CD4-positive, alpha-beta T cell treated with Interleukin-21 for 1 hour (primary cell): ENCODE data around the gene CLASP1.
"Not testable (repeated sequence)": the region's sequence is repeated elsewhere in the genome, so short reads cannot be mapped to it uniquely, and the experiment has no call there.

Source experiments
- DNase-seq: peaks from one replicate; pipeline ENCODE4 v3.0.0-alpha.2; 2020

The CLASP1 gene

GRCh38 chr2:121363632-121364420 lies 285.4 kb downstream of the CLASP1 start:
- no peak for DNase-seq

DNA sequence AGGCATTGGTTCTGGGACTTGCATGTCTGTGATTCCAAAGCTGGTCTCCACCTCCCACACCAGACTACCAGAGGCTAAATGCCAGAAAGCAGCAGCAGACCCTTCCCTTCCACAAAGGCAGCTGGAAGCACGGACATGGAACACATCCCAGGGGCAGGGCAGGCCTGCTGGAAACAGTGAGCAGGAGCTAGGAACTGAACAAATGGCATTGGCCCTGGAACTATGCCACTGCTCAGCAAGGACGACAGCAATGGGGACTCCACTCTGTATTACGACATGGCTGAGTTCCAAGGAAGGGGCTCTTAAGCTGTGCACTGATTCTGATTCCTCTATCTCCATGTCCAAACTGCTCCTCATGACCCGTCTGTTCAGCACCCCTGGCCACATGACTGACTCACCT lies 286.5 kb downstream of the CLASP1 start:
- no peak for DNase-seq

DNA sequence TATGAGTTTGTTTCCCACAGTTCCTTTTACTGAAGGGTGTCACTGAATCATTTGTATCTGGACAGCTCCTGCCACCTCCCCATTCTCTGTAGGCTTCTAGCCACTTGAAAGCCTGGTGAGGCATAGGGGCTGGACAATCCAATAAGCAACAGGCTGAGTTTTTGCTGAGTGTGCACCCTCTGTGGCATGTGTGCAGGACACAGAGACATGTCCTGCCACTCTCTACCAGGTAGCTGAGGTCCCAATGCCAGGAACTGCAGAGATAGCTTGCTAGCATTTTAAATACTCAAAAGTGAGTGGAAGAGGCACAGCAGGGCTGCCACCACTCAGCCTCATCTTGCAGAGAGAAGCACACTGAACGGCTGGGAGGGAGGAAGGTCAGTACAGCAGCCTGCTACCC lies 287.0 kb downstream of the CLASP1 start:
- DNase-seq, result no peak

GRCh38 chr2:121360566-121361300 lies 288.5 kb downstream of the CLASP1 start:
- no peak for DNase-seq

GRCh38 chr2:121359716-121360565 lies 289.3 kb downstream of the CLASP1 start:
- no peak for DNase-seq

GRCh38 chr2:121359170-121359569 lies 290.1 kb downstream of the CLASP1 start:
- DNase-seq, result no peak

DNA sequence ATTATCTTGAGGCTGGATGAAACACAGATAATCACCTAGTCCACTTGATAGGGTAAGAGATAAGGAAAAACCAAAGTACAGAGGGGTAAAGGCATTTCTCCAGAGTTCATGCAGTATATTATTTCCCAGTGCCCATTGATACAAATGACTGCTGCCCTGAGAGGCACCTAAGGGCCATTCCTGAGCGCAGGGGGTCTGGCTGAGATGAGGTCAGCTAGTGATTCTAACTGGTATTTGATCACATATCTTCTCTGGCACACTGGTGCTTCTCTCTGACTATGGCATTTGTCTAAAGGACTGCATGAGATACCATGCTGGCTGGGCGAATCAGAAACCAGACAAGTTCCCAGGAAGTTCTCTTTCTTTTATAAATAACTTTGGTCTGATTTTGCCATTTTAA lies 291.0 kb downstream of the CLASP1 start:
- DNase-seq, result no peak

GRCh38 chr2:121356058-121356640 lies 293.1 kb downstream of the CLASP1 start:
- peak; percentile 16 for DNase-seq

DNA sequence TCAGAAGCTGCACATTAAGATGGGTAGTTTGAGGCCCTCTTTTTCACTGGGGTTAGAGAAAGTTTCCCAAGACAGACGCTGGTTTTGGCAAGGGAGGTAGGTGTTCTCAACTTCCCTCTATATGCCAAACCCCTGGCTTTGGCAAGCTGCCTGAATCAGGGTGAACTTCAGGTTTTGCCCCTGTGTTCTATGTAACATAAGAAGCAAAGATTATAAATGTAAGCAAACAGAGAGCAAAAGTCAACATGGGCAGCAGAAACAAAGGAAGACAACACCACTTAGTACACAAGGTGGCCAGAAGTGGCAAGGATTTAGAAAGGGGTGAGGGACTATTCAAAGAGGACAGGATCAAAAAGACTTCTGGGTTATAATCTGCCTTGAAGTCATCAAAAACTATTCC lies 293.8 kb downstream of the CLASP1 start:
- DNase-seq, result no peak

- no peak for DNase-seq
Observed at GRCh38 chr2:121351521-121352318, 297.5 kb downstream of the CLASP1 start.

DNA sequence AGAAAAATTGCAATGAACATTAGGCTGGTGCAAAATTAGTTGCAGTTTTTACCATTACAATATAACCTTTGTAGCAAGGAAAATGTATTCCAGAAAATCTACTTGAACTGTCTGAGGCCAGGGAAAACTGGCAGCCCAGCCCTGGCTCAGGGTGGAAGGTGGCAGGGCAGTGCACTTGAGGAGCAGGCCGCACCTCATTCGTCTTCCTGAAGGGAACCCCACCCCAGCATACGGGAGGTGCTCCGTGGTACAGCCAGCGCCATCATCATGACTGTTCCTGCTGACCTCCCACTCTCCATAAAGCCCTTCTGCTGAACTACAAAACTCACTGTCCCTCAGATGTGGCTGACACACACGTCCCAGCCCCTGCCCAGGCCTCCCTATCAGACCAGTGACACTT lies 298.4 kb downstream of the CLASP1 start:
- DNase-seq, result no peak

DNA sequence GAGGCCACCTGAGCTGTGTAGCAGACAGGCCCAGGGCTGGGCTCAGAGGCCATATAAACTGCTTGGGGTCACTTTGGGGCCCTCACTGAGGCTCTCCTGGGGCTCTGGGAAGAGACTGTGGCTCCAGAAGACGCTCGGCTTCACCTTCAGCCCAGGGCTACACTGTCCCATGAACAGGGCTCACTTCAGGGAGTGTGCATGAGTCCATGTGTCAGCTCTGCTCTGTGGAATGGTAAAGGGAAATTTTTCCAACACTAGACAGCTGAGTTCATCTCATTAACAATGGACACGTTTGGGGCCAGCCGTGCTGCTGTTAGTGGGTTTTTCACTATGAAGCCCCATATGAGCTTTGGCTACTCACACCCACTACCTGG lies 298.9 kb downstream of the CLASP1 start:
- no peak for DNase-seq

DNA sequence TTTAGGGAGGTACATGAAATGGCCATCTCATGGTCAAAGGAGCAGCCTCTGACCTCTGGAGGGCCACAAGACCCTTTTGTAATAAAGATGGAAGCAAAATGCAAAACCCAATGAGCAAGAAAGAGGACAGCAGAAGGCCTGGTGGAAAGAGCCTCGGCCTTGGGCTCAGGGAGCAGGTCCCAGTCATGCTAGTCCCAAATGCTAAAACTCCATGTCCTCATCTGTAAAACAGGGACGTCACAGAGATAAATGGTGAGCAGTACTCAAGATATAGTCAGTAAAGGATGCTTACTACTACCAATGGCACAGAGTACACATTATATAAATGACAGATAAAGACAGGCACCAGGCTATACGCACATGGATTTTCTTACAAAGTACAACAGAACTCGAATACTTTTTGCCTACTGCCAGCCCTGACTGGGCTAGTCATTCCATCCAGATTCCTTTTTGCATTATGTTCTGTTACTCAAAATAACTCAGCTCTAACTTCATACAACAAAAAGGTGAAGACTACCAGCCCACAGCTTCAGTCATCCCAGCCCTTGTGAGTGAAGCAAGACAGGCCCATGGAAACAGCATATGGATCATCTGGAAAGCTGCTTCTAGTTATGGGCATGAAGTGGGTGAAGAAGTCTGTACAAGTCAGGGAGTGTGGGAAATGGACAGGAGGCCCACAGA lies 299.4 kb downstream of the CLASP1 start:
- DNase-seq, result no peak

DNA sequence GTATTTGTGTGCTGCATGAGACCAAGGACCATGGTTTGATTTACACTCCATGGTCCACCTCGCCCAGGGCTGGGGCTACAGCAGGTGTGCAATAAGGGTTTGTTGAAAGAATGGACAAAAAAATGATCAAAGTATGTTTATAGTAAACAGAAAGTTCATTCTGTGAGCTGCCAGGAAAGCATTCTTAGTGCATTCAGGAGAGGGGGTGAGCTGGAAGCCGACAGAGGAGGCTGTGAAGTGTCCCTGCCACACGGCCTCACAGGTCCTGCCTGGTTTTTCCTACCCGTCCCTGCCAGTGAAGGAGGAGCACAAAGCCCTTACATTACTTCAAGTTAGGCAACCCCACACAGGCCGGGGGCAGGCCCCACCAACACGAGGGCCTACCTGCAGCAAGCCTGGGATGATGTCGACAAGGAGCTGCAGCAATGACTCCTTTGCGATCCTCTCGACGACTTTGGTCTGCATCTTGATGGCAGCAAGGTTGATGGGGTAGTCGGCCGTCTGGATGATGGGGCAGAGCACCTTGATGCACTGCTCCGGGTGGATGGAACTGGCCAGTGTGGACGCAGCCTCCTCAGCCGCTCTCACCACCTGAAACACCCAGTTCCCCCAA lies 301.0 kb downstream of the CLASP1 start:
- DNase-seq, result no peak

GRCh38 chr2:121346859-121347258 lies 302.4 kb downstream of the CLASP1 start:
- no peak for DNase-seq

DNA sequence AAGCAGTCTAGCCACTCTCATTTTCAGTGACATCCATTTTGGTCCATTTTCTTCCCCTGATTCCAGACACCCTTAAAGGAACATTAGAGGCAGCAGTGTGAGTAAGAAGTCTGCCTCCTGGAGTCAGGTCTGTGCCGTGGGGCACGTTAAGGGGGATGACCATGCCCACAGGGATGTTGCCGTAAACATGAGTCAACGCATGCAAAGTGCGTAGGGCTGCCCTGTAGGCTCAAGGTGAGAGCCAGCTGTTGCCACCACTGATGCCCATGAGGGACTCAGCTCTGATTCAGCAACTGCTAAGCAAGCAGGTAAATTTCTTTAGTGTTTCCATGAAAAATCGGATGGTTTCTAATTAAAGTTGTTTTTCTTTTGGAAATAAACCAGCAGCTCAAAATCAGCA lies 302.9 kb downstream of the CLASP1 start:
- DNase-seq, result no peak

GRCh38 chr2:121345887-121346286 lies 303.4 kb downstream of the CLASP1 start:
- no peak for DNase-seq

- no peak for DNase-seq
Observed at GRCh38 chr2:121345101-121345500, 304.2 kb downstream of the CLASP1 start.

- not testable (repeated sequence) for DNase-seq
Observed at GRCh38 chr2:121343828-121344399, 305.3 kb downstream of the CLASP1 start.

DNA sequence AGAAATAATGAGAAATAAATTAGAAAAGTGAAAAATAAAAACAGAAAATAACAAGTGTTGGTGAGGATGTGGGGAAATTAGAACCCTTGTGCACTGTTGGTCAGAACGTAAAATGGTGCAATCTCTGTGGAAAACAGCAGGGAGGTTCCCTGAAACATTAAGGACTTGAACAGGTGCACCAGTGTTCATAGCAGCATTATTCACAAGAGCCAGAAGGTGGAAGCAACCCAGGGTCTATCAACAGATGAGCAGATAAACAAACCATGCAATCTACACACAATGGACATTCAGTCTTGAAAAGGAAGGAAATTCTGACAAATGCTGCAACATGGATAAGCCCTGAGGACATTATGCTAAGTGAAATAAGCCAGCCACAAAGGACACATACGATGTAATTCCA lies 306.1 kb downstream of the CLASP1 start:
- DNase-seq, result no peak

- DNase-seq, result no peak
Observed at GRCh38 chr2:121342751-121343150, 306.5 kb downstream of the CLASP1 start.
